ENCODE results near the gene BAIAP3.

The BAIAP3 gene

DNA sequence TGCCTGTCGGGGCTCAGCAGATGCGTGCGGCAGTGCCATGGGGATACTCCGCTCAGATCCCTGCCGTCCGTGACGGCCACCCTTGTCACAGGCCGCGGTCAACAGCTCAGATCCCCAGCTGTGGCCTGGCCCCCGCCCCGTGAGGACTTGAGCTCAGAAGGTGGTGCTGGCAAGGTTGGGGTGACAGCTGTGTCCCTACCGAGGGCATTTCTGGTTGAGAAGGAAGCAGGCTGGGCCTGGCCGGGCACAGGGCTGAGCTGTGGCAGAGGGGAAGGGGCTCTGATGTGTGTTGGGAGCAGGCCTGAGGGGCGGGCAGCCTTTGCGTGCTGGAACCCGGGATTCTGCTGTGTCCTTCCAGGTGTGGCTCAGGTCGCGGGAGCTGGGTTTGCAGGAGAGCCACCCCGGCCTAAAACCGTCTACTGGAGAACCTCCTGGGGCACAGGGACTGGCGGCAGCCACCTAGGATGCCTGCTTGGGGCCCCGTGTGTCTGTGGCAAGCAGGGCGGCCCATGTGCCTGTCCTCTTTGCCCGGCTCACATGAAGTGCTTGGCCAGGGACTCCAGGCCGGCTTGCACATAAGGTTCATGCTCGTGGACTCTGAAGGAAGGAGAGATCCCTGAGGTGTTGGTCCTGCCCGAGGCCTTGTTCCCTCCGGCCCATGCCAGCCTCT, 18.9 kb upstream of the BAIAP3 start:
- no peak for DNase-seq (ENCODE audit: low read depth)
- no peak for TF ChIP-seq CTCF (conservative IDR thresholded peaks at IDR 0.05; ENCODE audit: low read depth, low read length)
- H3K4me3 ChIP-seq (ENCODE audit: low read length): no peak overlapping the region

DNA sequence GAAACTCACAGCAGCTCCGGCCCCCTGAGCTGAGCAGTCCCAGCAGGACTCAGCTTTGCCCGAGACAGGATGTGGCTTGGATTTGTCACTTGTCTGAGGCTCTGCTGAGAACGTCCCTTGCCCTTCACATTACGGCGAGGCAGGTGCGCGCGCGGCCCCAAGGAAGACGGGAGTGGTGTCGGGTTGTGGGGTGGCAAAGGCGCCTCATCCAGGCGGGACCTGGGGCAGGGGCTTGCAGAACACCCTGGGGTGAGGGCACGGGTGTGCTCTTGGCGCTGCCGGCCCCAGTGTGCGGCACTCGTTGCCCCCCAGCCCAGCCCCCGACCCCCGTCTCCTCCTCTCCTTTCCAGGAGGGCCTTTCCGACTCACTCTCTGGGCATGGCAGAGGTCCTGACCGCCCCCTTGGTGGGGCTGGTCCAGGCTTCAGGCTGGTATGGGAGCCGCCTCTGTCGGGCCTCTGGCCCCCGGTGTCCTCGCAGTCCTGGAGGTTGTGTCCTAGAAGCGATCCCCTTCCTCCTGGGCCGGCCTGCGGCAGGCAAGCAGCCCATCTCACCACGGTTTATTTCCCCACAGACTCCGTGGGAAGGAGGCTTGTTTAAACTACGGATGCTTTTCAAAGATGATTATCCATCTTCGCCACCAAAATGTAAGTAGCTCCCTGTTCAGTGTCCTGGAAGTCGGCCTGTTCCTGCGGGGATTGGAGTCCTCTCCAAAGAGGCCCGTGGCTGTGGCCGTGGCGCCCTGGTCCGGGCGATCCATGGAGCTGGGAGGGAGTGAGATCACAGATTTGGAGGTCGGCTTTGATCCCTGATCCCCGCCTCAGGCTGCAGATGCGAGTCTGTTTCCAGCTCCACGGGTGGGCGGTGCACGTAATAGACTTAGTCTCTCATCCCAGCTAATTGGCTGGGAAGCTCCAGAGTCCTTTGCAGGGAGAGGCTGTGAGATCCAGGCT, 18.1 kb upstream of the BAIAP3 start:
- no peak for TF ChIP-seq CTCF (conservative IDR thresholded peaks at IDR 0.05; ENCODE audit: low read depth, low read length)
- no peak for DNase-seq (ENCODE audit: low read depth)
- H3K4me3 ChIP-seq (ENCODE audit: low read length): no peak overlapping the region

- no peak for DNase-seq (ENCODE audit: low read depth)
- TF ChIP-seq CTCF (conservative IDR thresholded peaks at IDR 0.05; ENCODE audit: low read depth, low read length): no peak
- H3K4me3 ChIP-seq (ENCODE audit: low read length): no peak overlapping the region
Measured at GRCh38 chr16:1316033-1316405, 17.4 kb upstream of the BAIAP3 start.

DNA sequence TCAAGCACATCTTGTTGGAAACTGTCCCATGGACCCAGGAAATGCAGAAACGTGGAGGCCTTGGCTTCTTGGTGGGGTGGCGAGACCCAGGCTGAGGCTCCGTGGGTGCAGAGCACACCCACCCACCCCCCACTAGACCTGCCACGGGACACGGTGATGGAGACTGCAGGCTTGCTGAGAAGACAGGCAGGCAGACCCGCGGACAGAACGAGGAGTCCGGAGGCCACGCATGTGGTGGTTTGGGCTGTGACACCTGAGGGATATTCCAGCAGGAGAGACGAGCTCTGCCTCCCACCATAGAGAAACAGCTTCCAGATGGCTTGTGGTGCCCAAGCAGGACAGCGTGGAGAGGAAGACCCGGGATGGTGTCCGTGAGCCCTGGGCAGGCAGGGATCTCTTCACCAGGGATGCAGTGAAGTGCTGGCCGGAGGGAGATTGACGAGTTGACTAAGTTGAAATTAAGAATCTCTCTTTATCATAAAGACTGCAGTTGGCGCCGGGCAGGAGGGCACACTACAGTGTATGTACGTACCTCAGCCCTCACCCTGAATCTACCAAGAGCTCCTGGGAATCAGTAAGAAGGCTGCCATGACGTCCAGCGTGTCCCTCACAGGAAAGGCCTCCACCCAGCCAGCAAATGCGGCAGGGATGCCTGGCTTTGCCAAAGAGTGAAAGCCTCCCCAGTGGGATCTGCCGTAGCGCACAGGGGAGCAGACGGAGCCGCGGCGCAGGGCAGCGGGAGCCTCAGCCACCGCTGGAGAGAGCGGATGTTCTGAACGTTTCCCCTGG, 15.8 kb upstream of the BAIAP3 start:
- no peak overlapping the region for H3K4me3 ChIP-seq (ENCODE audit: low read length)
- DNase-seq (ENCODE audit: low read depth): no peak
- TF ChIP-seq CTCF (conservative IDR thresholded peaks at IDR 0.05; ENCODE audit: low read depth, low read length): no peak

DNA sequence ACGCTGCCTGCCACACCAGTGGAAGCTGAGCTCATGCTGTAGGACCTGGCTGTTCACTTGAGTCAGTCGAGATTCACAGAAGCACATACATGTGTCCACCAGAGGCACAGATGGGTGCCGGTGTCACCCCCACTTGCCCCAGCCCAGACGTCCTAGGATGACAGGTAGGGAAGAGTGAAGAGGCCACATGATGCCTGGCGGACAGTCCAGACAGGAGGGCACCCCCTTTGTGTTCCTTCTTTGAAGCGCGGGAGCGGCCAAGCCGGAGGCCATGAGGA, 15.2 kb upstream of the BAIAP3 start:
- TF ChIP-seq CTCF (conservative IDR thresholded peaks at IDR 0.05; ENCODE audit: low read depth, low read length): no peak
- DNase-seq (ENCODE audit: low read depth): no peak
- H3K4me3 ChIP-seq (ENCODE audit: low read length): no peak overlapping the region

- H3K4me3 ChIP-seq (ENCODE audit: low read length): no peak overlapping the region
- no peak for DNase-seq (ENCODE audit: low read depth)
- TF ChIP-seq CTCF (conservative IDR thresholded peaks at IDR 0.05; ENCODE audit: low read depth, low read length): no peak
Measured at GRCh38 chr16:1319041-1319440, 14.4 kb upstream of the BAIAP3 start.
